MM.1S (cell line): Measurements from ENCODE around the gene OR2T1.

Experiments used
- DNase-seq: peaks from one replicate; pipeline ENCODE4 v3.0.0-alpha.2; 2015
- H2AFZ ChIP-seq: fragments of 300-600 bp; sonication (generic); 2 replicates; pipeline ENCODE4 v1.6.0; 2016; ENCODE audit warnings: antibody characterized with exemption, low read length
- H3F3A ChIP-seq: fragments of 300-600 bp; sonication (generic); 2 replicates; pipeline ENCODE4 v1.6.1; 2016; ENCODE audit warnings: mild to moderate bottlenecking, antibody characterized with exemption, low read length, moderate library complexity, mixed read lengths; ENCODE audit not compliant: insufficient read depth
- H3K27ac ChIP-seq: fragments of 300-600 bp; sonication (generic); 2 replicates; pipeline ENCODE4 v1.5.1; 2016; ENCODE audit warnings: mild to moderate bottlenecking, low read length
- H3K27me3 ChIP-seq: fragments of 300-600 bp; sonication (generic); replicated peaks from 2 replicates; pipeline ENCODE4 v1.6.0; 2016; ENCODE audit warnings: low read length; ENCODE audit not compliant: insufficient read depth
- H3K36me3 ChIP-seq: fragments of 300-600 bp; sonication (generic); replicated peaks from 2 replicates; pipeline ENCODE4 v1.6.1; 2016; ENCODE audit warnings: mild to moderate bottlenecking, low read length, mixed read lengths; ENCODE audit not compliant: insufficient read depth
- H3K4me1 ChIP-seq: fragments of 300-600 bp; sonication (generic); 2 replicates; pipeline ENCODE4 v1.6.1; 2016; ENCODE audit warnings: low read length, mixed read lengths
- H3K4me2 ChIP-seq: fragments of 300-600 bp; sonication (generic); 2 replicates; pipeline ENCODE4 v1.6.0; 2016; ENCODE audit warnings: low read depth, low read length
- H3K4me3 ChIP-seq: fragments of 300-600 bp; sonication (generic); 2 replicates; pipeline ENCODE4 v1.5.1; 2016; ENCODE audit warnings: low read length, mixed read lengths
- H3K79me2 ChIP-seq: fragments of 300-600 bp; sonication (generic); 2 replicates; pipeline ENCODE4 v1.6.1; 2016; ENCODE audit warnings: mixed run types, low read length, mixed read lengths
- H3K9ac ChIP-seq: fragments of 300-600 bp; sonication (generic); 2 replicates; pipeline ENCODE4 v1.6.1; 2016; ENCODE audit warnings: low read length, mixed read lengths
- H3K9me2 ChIP-seq: fragments of 300-600 bp; sonication (generic); replicated peaks from 2 replicates; pipeline ENCODE4 v1.6.1; 2016; ENCODE audit warnings: mild to moderate bottlenecking, low read length, mixed read lengths; ENCODE audit not compliant: insufficient read depth
- H3K9me3 ChIP-seq: fragments of 300-600 bp; sonication (generic); replicated peaks from 2 replicates; pipeline ENCODE4 v1.6.1; 2016; ENCODE audit warnings: mild to moderate bottlenecking, low read length, mixed read lengths; ENCODE audit not compliant: insufficient read depth
- H4K20me1 ChIP-seq: fragments of 300-600 bp; sonication (generic); 2 replicates; pipeline ENCODE4 v1.6.1; 2016; ENCODE audit warnings: mild to moderate bottlenecking, low read length, moderate library complexity, mixed read lengths; ENCODE audit not compliant: insufficient read depth
- CTCF ChIP-seq: fragments of 300-600 bp; sonication (generic); IDR thresholded peaks from 2 replicates; pipeline ENCODE4 v1.5.1; 2016; ENCODE audit warnings: antibody characterized with exemption, low read length, mixed read lengths
- EZH2 ChIP-seq: fragments of 300-600 bp; sonication (generic); optimal IDR thresholded peaks from 2 replicates; pipeline ENCODE3; 2017; ENCODE audit warnings: low read depth, mild to moderate bottlenecking, antibody characterized with exemption, low read length, mixed read lengths
- EZH2phosphoT487 ChIP-seq: fragments of 300-600 bp; sonication (generic); IDR thresholded peaks from 2 replicates; pipeline ENCODE4 v1.6.1; 2018; ENCODE audit warnings: antibody characterized with exemption, low read length

The OR2T1 gene

GRCh38 chr1:248376916-248377315, 25.9 kb upstream of the OR2T1 start:
- no peak for DNase-seq
- Histone ChIP-seq H3K27ac (no peak overlapping the region), H3F3A (no peaks in the 10 kb centered on the region), H3K9ac (no peak overlapping the region), H4K20me1 (no peaks in the 10 kb centered on the region), H2AFZ (no peak overlapping the region), H3K9me3 (no peaks in the 10 kb centered on the region), H3K9me2 (no peaks in the 10 kb centered on the region), H3K4me3 (no peak overlapping the region), H3K4me1 (no peaks in the 10 kb centered on the region), H3K27me3 (no peaks in the 10 kb centered on the region), H3K79me2 (no peaks in the 10 kb centered on the region), H3K36me3 (no peaks in the 10 kb centered on the region), H3K4me2 (no peak overlapping the region)
- TF ChIP-seq EZH2phosphoT487 (no peak), EZH2 (no peak), CTCF (no peak)

GRCh38 chr1:248380854-248381253, 22.0 kb upstream of the OR2T1 start:
- H3K79me2 ChIP-seq: no peaks in the 10 kb centered on the region
- no peak for DNase-seq
- H3K27ac ChIP-seq: no peak overlapping the region
- no peak overlapping the region for H2AFZ ChIP-seq
- H3K36me3 ChIP-seq: no peaks in the 10 kb centered on the region
- no peaks in the 10 kb centered on the region for H3F3A ChIP-seq
- H4K20me1 ChIP-seq: no peaks in the 10 kb centered on the region
- H3K4me2 ChIP-seq: no peak overlapping the region
- H3K4me3 ChIP-seq: no peak overlapping the region
- TF ChIP-seq EZH2phosphoT487 (no peak), EZH2 (no peak), CTCF (no peak)
- H3K27me3 ChIP-seq: no peaks in the 10 kb centered on the region
- H3K4me1 ChIP-seq: no peaks in the 10 kb centered on the region
- no peak overlapping the region for H3K9ac ChIP-seq
- no peaks in the 10 kb centered on the region for H3K9me3 ChIP-seq
- no peaks in the 10 kb centered on the region for H3K9me2 ChIP-seq

- DNase-seq: no peak
- H3F3A ChIP-seq: no peaks in the 10 kb centered on the region
- TF ChIP-seq EZH2 (no peak), CTCF (no peak), EZH2phosphoT487 (no peak)
- H3K9me3 ChIP-seq: no peaks in the 10 kb centered on the region
- H3K27ac ChIP-seq: no peak overlapping the region
- H3K27me3 ChIP-seq: no peaks in the 10 kb centered on the region
- H3K4me1 ChIP-seq: no peaks in the 10 kb centered on the region
- H3K4me3 ChIP-seq: no peak overlapping the region
- no peaks in the 10 kb centered on the region for H4K20me1 ChIP-seq
- no peak overlapping the region for H3K9ac ChIP-seq
- no peaks in the 10 kb centered on the region for H3K79me2 ChIP-seq
- no peaks in the 10 kb centered on the region for H3K36me3 ChIP-seq
- no peak overlapping the region for H3K4me2 ChIP-seq
- no peak overlapping the region for H2AFZ ChIP-seq
- no peaks in the 10 kb centered on the region for H3K9me2 ChIP-seq
Measured at GRCh38 chr1:248388426-248388825, 14.4 kb upstream of the OR2T1 start.
